Lower leg skin (tissue), 3 donors: ENCODE measurements around the gene SNRNP70.

Source experiments
- CTCF ChIP-seq, 3 donors: fragments of 450-650 bp; IDR thresholded peaks; one replicate each; pipeline ENCODE4 v1.5.1; 2016; ENCODE audit warnings: antibody characterized with exemption in 3 of 3, mild to moderate bottlenecking in 3 of 3, moderate library complexity in 2 of 3
- POLR2A ChIP-seq, 2 donors: fragments of 450-650 bp; IDR thresholded peaks; one replicate each; pipeline ENCODE4 v1.6.1; 2016 to 2017; ENCODE audit warnings: antibody characterized with exemption in 2 of 2, mild to moderate bottlenecking in 1 of 2, moderate library complexity in 1 of 2

DNA sequence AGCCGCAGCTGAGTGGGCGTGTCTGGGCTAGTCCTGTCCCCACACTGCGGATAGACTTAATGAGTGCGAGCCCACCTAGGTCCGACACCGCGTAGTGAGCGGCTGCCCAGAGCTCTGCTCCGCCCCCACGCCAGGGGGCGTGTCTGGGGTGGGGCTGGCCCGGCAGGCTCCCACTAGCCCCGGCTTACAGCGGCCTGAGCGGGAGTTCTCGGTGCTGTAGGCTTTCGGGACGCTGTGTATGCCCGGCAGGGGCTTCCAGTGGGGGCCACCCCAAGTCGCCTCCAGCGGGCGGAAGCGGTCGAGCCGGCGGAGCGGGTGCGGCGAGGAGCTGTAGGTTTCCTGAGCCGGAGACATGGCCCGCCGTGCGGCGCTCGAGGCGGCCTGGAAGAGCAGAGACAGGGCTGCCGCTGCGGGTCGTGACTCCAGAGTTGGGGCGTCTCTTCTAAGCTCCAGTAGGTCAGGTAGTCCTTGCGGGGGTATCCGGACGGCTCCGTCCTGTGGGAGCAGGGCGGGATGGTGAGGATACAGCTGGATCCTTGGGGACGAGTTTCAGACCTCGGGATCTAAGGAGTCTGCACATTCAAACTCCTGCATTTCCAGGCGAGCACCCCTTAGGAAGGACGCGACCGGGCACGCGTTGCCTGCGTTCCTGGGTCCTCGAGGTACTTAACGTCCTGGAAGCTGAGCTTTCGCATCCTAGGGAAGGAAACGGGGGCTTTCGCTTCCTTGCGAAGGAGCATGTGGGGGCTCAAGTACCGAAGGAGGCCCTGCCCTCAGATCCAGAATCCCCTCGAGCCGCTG, 28.9 kb upstream of the SNRNP70 start:
- TF ChIP-seq CTCF (IDR thresholded peaks at IDR 0.05) (no peak), POLR2A (IDR thresholded peaks at IDR 0.05) (no peak)
